GM13977 (cell line): ENCODE measurements around the gene FBXO17.

Experiments used
- DNase-seq: peaks from one replicate; pipeline ENCODE4 v3.0.0; 2012; ENCODE audit warnings: low spot score
- in situ Hi-C: fragments of 300-500 bp; cut with MboI; formaldehyde crosslinking; loops from one replicate; pipeline ENCODE4 v1.12.0; 2022; ENCODE audit warnings: low sequenced_read_pairs, low pct_unique_long_range_greater_than_20kb, mixed read lengths, inconsistent platforms; ENCODE audit not compliant: unreplicated experiment
- TF ChIP-seq, protein P1 (sequence below): IDR thresholded peaks from 2 replicates; pipeline ENCODE4 v1.5.1; 2012; ENCODE audit warnings: mild to moderate bottlenecking, control low read depth; ENCODE audit not compliant: insufficient read depth; ENCODE audit errors: extremely low read depth, missing control alignments

Gene FBXO17

DNA sequence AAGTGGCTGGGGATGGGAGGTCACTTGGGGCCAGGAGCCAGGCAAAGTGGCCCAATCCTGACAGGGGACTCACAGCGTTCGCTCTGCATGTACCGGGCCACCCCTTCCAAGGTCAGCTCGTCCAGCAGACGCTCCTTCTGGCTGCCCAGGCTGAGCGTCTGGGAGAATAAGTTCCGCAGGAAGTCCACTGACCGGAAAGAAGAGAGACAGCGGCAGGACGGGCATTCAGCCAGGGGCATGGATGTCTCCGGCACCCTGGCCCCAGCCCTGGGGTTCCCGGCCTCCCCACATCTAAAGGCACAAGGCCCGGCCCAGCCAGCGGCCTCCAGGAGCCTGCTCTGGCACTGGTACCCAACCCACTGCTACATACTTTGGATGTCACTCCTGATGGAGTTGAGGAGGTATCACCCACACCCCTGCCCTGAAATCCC is 82.2 kb downstream of the FBXO17 start:
- no peak for DNase-seq
- TF ChIP-seq, protein P1, sequence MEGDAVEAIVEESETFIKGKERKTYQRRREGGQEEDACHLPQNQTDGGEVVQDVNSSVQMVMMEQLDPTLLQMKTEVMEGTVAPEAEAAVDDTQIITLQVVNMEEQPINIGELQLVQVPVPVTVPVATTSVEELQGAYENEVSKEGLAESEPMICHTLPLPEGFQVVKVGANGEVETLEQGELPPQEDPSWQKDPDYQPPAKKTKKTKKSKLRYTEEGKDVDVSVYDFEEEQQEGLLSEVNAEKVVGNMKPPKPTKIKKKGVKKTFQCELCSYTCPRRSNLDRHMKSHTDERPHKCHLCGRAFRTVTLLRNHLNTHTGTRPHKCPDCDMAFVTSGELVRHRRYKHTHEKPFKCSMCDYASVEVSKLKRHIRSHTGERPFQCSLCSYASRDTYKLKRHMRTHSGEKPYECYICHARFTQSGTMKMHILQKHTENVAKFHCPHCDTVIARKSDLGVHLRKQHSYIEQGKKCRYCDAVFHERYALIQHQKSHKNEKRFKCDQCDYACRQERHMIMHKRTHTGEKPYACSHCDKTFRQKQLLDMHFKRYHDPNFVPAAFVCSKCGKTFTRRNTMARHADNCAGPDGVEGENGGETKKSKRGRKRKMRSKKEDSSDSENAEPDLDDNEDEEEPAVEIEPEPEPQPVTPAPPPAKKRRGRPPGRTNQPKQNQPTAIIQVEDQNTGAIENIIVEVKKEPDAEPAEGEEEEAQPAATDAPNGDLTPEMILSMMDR, result no peak
- in situ Hi-C loops, result no loop called here

DNA sequence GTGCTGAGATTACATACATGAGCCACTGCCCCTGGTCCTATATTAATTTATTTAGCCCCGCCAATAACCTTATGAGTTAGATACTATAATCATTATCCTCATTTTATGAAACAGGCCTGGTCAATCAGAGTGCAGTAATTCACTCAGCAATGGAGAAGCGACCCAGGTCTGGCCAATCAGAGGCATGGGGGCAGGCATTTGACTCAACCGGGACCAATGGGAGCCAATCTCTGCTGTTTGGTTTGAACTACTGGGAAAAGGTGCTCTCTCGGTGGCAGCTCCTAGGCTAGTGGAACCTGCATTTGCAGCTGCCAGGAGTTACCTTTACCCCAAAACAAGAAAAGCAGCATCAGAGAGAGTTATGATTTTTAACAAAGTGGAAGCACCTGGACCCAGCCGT is 82.7 kb downstream of the FBXO17 start:
- TF ChIP-seq, protein P1, result no peak
- in situ Hi-C loops, result no loop called here
- DNase-seq, result no peak

DNA sequence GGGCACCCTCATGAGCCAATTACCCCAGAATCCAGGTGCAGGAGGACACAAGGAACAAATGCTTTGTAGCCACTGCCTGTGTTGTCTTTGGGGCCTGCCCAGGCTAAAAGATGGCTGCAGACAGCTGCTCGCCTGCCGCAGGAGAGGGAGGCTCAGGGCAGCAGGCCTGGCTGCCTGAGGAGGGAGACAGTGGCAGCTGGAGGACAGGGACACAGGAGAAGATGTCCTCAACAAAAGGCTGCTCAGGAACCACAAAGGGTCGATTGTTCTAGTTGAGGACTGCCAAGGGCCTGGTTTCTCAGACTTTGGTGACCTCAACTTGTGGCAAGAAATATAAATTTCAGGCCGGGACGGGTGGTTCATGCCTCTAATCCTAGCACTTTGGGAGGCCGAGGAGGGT is 83.8 kb downstream of the FBXO17 start:
- TF ChIP-seq, protein P1, result no peak
- in situ Hi-C loops, result no loop called here
- DNase-seq, result no peak
